ENCODE data around the gene RND2.

Gene RND2

GRCh38 chr17:43068570-43069367, 43.7 kb downstream of the RND2 start:
- no peak for DNase-seq
- intact Hi-C loops (cut with DNase I) = no loop called here

GRCh38 chr17:43069368-43069898, 44.4 kb downstream of the RND2 start:
- intact Hi-C loops (cut with DNase I) = no loop called here
- DNase-seq = no peak

- intact Hi-C loops (cut with DNase I) = no loop called here
- no peak for DNase-seq
Measured at GRCh38 chr17:43070257-43070656, 45.2 kb downstream of the RND2 start.

GRCh38 chr17:43070872-43071271, 45.8 kb downstream of the RND2 start:
- intact Hi-C loops (cut with DNase I) = no loop called here
- DNase-seq = no peak

GRCh38 chr17:43074869-43075268, 49.8 kb downstream of the RND2 start:
- DNase-seq = no peak
- intact Hi-C loops (cut with DNase I) = no loop called here

GRCh38 chr17:43079641-43080302, 54.7 kb downstream of the RND2 start:
- intact Hi-C loops (cut with DNase I) = no loop called here
- no peak for DNase-seq
